Measurements from ENCODE around the gene SPATS2.

DNA sequence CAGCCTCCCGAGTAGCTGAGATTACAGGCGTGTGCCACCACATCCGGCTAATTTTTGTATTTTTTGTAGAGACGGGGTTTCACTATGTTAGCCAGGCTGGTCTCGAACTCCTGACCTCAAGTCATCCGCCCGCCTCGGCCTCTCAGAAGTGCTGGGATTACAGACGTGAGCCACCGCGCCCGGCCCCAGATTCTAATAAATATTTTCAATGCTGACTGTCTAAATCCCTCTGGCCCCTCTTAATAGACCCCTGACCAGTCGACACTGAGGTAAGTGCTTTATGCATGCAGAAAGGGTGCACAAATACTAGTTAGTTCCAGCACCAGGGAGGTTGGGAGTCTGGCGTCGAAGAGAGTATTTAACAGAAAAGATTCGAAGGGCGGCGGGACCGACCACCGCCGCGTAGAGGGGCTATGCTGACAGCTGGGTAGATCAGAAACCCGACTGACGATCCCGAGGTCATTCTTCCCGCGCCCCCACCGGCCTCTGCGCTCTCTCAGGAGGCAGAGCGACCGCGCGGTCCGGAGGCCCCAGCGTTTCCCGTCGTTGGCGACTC, 1.1 kb upstream of the SPATS2 start:
- TF ChIP-seq, protein P1, sequence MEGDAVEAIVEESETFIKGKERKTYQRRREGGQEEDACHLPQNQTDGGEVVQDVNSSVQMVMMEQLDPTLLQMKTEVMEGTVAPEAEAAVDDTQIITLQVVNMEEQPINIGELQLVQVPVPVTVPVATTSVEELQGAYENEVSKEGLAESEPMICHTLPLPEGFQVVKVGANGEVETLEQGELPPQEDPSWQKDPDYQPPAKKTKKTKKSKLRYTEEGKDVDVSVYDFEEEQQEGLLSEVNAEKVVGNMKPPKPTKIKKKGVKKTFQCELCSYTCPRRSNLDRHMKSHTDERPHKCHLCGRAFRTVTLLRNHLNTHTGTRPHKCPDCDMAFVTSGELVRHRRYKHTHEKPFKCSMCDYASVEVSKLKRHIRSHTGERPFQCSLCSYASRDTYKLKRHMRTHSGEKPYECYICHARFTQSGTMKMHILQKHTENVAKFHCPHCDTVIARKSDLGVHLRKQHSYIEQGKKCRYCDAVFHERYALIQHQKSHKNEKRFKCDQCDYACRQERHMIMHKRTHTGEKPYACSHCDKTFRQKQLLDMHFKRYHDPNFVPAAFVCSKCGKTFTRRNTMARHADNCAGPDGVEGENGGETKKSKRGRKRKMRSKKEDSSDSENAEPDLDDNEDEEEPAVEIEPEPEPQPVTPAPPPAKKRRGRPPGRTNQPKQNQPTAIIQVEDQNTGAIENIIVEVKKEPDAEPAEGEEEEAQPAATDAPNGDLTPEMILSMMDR (conservative IDR thresholded peaks at IDR 0.05): no peak
- TF ChIP-seq ZFX (IDR thresholded peaks at IDR 0.05): no peak

Measured in C4-2B (cell line).